K562 (cell line): ENCODE results near the gene SLC19A2. TPM values are rescaled to one million over a fixed set of nuclear protein-coding genes. Genes with fewer than 3 reads are reported as not detected.

ENCODE experiments used
- ATAC-seq: fragments of 200-7000 bp; cut with Tn5 transposase; 3 replicates; pipeline ENCODE4 v1.9.1; 2020; ENCODE audit warnings: moderate library complexity
- BruUV-seq: library from RNA; stranded (reverse); fragments of 400-500 nt; replicated peaks from 2 replicates; lab custom pipeline; 2021; lab: Mats Ljungman, UMichigan
- CTCF ChIA-PET: fragments of 300-600 bp; formaldehyde crosslinking; extraction: SDS; loops from one replicate; lab custom pipeline; 2021; ENCODE audit warnings: low intra/inter-chr PET ratio; lab: Yijun Ruan, JAX
- POLR2A ChIA-PET: fragments of 300-600, 350-650 bp; sonication (Branson Sonifier 250); formaldehyde crosslinking; extraction: SDS; loops from one replicate; lab custom pipeline; 2021; ENCODE audit warnings: antibody characterized with exemption, inconsistent platforms; lab: Yijun Ruan, JAX
- DNase-seq, 4 experiments: peaks; one replicate each; pipeline versions ENCODE4 v3.0.0 to v3.0.0-alpha.2; 2011 to 2018; ENCODE audit warnings: low spot score in 3 of 4, mixed read lengths in 3 of 4; ENCODE audit errors: extremely low read depth in 1 of 4
- FAIRE-seq: peaks from 2 replicates; lab custom pipeline; 2011; peaks lifted over from hg19 to GRCh38; lab: Jason Lieb, UNC
- H2AFZ ChIP-seq: 2 replicates; pipeline ENCODE4 v1.6.0; 2011; ENCODE audit warnings: low read depth, low read length, control low read depth, inconsistent platforms
- H3K27ac ChIP-seq: fragments of 200-600 bp; 3 replicates; pipeline ENCODE4 v1.8.0; 2011; ENCODE audit warnings: low read depth, mild to moderate bottlenecking, control low read depth, inconsistent platforms, low read length, moderate library complexity, mixed read lengths; ENCODE audit errors: extremely low read depth
- H3K27me3 ChIP-seq, 2 experiments: fragments of 300-600 bp in 1 of 2; 2 replicates in 1 of 2; 3 replicates in 1 of 2; pipeline versions ENCODE4 v1.6.0 to v1.8.0; 2011; ENCODE audit warnings: inconsistent platforms in 2 of 2, low read length in 2 of 2, mild to moderate bottlenecking in 1 of 2, mixed read lengths in 1 of 2, moderate library complexity in 1 of 2; ENCODE audit not compliant: control insufficient read depth in 2 of 2, insufficient read depth in 2 of 2
- H3K36me3 ChIP-seq: fragments of 300-600 bp; 3 replicates; pipeline ENCODE4 v1.8.0; 2011; ENCODE audit warnings: mild to moderate bottlenecking, low read length, inconsistent platforms; ENCODE audit not compliant: control insufficient read depth, insufficient read depth
- H3K4me1 ChIP-seq, 2 experiments: fragments of 200-600 bp in 1 of 2; replicated peaks in 1 of 2; 2 replicates in 1 of 2; 3 replicates in 1 of 2; pipeline versions ENCODE4 v1.5.1 to v1.8.0; 2011; ENCODE audit warnings: inconsistent platforms in 2 of 2, low read length in 2 of 2, mild to moderate bottlenecking in 1 of 2, mixed read lengths in 1 of 2, moderate library complexity in 1 of 2; ENCODE audit not compliant: control insufficient read depth in 2 of 2, insufficient read depth in 2 of 2
- H3K4me2 ChIP-seq: 2 replicates; pipeline ENCODE4 v1.6.1; 2011; ENCODE audit warnings: low read length, control low read depth, inconsistent platforms, mixed read lengths; ENCODE audit not compliant: insufficient read depth
- H3K4me3 ChIP-seq: fragments of 200-600 bp; sonication (generic), shearing (Covaris generic); 2 replicates; pipeline ENCODE4 v1.5.1; 2016; ENCODE audit warnings: control low read depth, inconsistent platforms
- H3K79me2 ChIP-seq: fragments of 200-600 bp; 3 replicates; pipeline ENCODE4 v1.8.0; 2011; ENCODE audit warnings: low read length, inconsistent platforms; ENCODE audit not compliant: control insufficient read depth, insufficient read depth
- H3K9ac ChIP-seq, 2 experiments: 2 replicates each; pipeline versions ENCODE4 v1.6.0 to v1.6.1; 2011; ENCODE audit warnings: low read depth in 2 of 2, low read length in 2 of 2, control low read depth in 1 of 2, inconsistent platforms in 1 of 2, mild to moderate bottlenecking in 1 of 2, mixed read lengths in 1 of 2; ENCODE audit not compliant: insufficient read depth in 1 of 2
- H3K9me1 ChIP-seq: one replicate; pipeline ENCODE4 v1.6.0; 2011; ENCODE audit warnings: inconsistent platforms, mild to moderate bottlenecking, low read length, moderate library complexity; ENCODE audit not compliant: control insufficient read depth, insufficient read depth
- H3K9me3 ChIP-seq: replicated peaks from 2 replicates; pipeline ENCODE4 v1.5.1; 2011; ENCODE audit warnings: low read depth, low read length, inconsistent platforms; ENCODE audit not compliant: control insufficient read depth, insufficient read depth
- H4K20me1 ChIP-seq: replicated peaks from 2 replicates; pipeline ENCODE4 v1.6.1; 2011; ENCODE audit warnings: low read length, inconsistent platforms, mixed read lengths; ENCODE audit not compliant: control insufficient read depth, insufficient read depth
- ARID1B ChIP-seq: fragments of 450-650 bp; IDR thresholded peaks from 2 replicates; pipeline ENCODE4 v1.6.1; 2016; ENCODE audit warnings: antibody characterized with exemption, mild to moderate bottlenecking, inconsistent platforms
- CHD1 ChIP-seq: fragments of 200-600 bp; sonication (generic); IDR thresholded peaks from one replicate; pipeline ENCODE4 v1.6.1; 2012; ENCODE audit warnings: mild to moderate bottlenecking, moderate library complexity, low read length, inconsistent platforms
- ETV1 ChIP-seq: fragments of 450-650 bp; conservative IDR thresholded peaks from 2 replicates; pipeline ENCODE4 v1.6.1; 2016; ENCODE audit warnings: missing genetic modification characterization, control low read depth, low read depth, missing compliant biosample characterization
- GTF2A2 ChIP-seq: IDR thresholded peaks from 2 replicates; pipeline ENCODE4 v1.6.1; 2016; ENCODE audit warnings: mild to moderate bottlenecking, missing genetic modification characterization, missing compliant biosample characterization
- HDGF ChIP-seq: fragments of 450-650 bp; IDR thresholded peaks from 2 replicates; pipeline ENCODE4 v1.6.1; 2016
- NEUROD1 ChIP-seq: fragments of 150-350 bp; IDR thresholded peaks from 2 replicates; pipeline ENCODE4 v1.6.1; 2014; ENCODE audit warnings: borderline replicate concordance, low read length, low read depth; ENCODE audit not compliant: partially characterized antibody
- NR2C1 ChIP-seq, 2 experiments: fragments of 450-650 bp; IDR thresholded peaks; 2 replicates each; pipeline ENCODE4 v1.6.1; 2017; ENCODE audit warnings: mild to moderate bottlenecking in 2 of 2, antibody characterized with exemption in 1 of 2, inconsistent platforms in 1 of 2, missing compliant biosample characterization in 1 of 2, missing genetic modification characterization in 1 of 2
- RBM39 ChIP-seq: fragments of 200-400 bp; formaldehyde crosslinking; optimal IDR thresholded peaks from 2 replicates; pipeline ENCODE3; 2018; ENCODE audit warnings: low read depth, low read length
- UBTF ChIP-seq, 2 experiments: IDR thresholded peaks; 2 replicates each; pipeline ENCODE4 v1.6.1; 2012; ENCODE audit warnings: improper control_type of control experiment in 2 of 2, low read depth in 2 of 2, low read length in 2 of 2, borderline replicate concordance in 1 of 2
- ZBTB49 ChIP-seq: sonication (generic); formaldehyde crosslinking; IDR thresholded peaks from 2 replicates; pipeline ENCODE4 v1.8.0; 2022; ENCODE audit warnings: missing genetic modification reagents, mild to moderate bottlenecking, borderline replicate concordance
- ZNF24 ChIP-seq: fragments of 450-650 bp; IDR thresholded peaks from 2 replicates; pipeline ENCODE4 v1.6.1; 2016
- ZNF280A ChIP-seq: fragments of 450-650 bp; IDR thresholded peaks from 2 replicates; pipeline ENCODE4 v1.6.1; 2018; ENCODE audit warnings: mild to moderate bottlenecking, low read depth; ENCODE audit not compliant: partially characterized antibody
- ZNF398 ChIP-seq: fragments of 250-450 bp; sonication (Bioruptor Pico); IDR thresholded peaks from 2 replicates; pipeline ENCODE4 v1.8.0; 2021; ENCODE audit warnings: moderate library complexity, mild to moderate bottlenecking, inconsistent platforms
- WGBS: fragments of 100-300 bp; shearing (Covaris generic); methylation state at CpG from one replicate; pipeline ENCODE4 v1.1.6; 2016; ENCODE audit warnings: low coverage, mixed read lengths; ENCODE audit not compliant: insufficient coverage; ENCODE audit errors: missing lambda C conversion rate; 5-methylcytosine and 5-hydroxymethylcytosine counted together
- in situ Hi-C: fragments of 300-500 bp; cut with MboI; formaldehyde crosslinking; loops from 4 replicates; pipeline ENCODE4 v1.15.0; 2018; ENCODE audit warnings: inconsistent platforms, mixed read lengths
- intact Hi-C: fragments of 100-400 bp; cut with micrococcal nuclease; formaldehyde crosslinking; loops from 2 replicates; pipeline ENCODE4 v1.14.2; 2022
- polyA plus RNA-seq, 8 experiments: library from polyadenylated mRNA; depleted of rRNA in 4 of 8; stranded (reverse) in 5 of 8; unstranded in 3 of 8; fragments of >200 nt; fragmentation: Nextera tagmentation in 2 of 8; fragmentation: Illumina TruSeq in 1 of 8; extraction: Ambion mirVana in 2 of 8; extraction: Trizol in 1 of 8; gene quantifications; 2 replicates each; pipeline versions ENCODE4 v1.2.1 to v1.2.3, GENCODE V29; 2011 to 2014; ENCODE audit warnings: inconsistent platforms in 1 of 8, missing spikeins in 1 of 8
- total RNA-seq, 7 experiments: library from RNA; depleted of rRNA in 6 of 7; stranded (reverse); fragments of >200 nt in 6 of 7; fragmentation: Illumina TruSeq in 2 of 7; extraction: Trizol in 2 of 7; gene quantifications; 2 replicates each; pipeline versions ENCODE4 v1.2.1 to v1.2.3, GENCODE V29; 2011 to 2021; ENCODE audit warnings: low replicate concordance in 1 of 7

SLC19A2 gene
- total and polyA plus RNA-seq, 9 of the 15 experiments (the other 6 are each of a cell fraction or from before 2014, with no cell fraction given), result 7.4 to 42.8 (median 19.2) TPM

- BruUV-seq, result no TSS peak
- ChIA-PET POLR2A (interaction anchor here (0.6 to 1.0 kb wide), 2 partner anchors 10 to 48 kb away, joined by 3 to 4 read pairs; partner anchors contain the start of gene SLC19A2), CTCF (no interaction called here)
- ATAC-seq (no peak), DNase-seq (no peak), FAIRE-seq (no peak)
- Histone ChIP-seq H3K9ac (no peak overlapping the region), H4K20me1 (no peaks in the 10 kb centered on the region), H3K9me1 (no peaks in the 10 kb centered on the region), H3K36me3 (peaks cover 36% of the 10 kb centered on the region), H3K4me3 (no peak overlapping the region), H3K79me2 (peaks cover 35% of the 10 kb centered on the region), H3K4me2 (no peak overlapping the region), H3K9me3 (no peaks in the 10 kb centered on the region), H2AFZ (no peak overlapping the region), H3K27ac (no peak overlapping the region), H3K27me3 (no peaks in the 10 kb centered on the region), H3K4me1 (peaks cover 5 to 8% of the 10 kb centered on the region in 2 experiments; a peak in 2 of 5 replicates)
- in situ Hi-C loops, result no loop called here
- 94% methylated on average over 3 of the region's 3 CpGs for WGBS
- intact Hi-C loops, result no loop called here
- TF ChIP-seq NR2C1 (IDR thresholded peaks at IDR 0.05), result no peak
- no peak for TF ChIP-seq NR2C1 (tag; IDR thresholded peaks at IDR 0.05)
- TF ChIP-seq ETV1, result no peak
- no peak for TF ChIP-seq CHD1
- no peak for TF ChIP-seq HDGF
- no peak for TF ChIP-seq NEUROD1
- TF ChIP-seq ZBTB49 (CRISPR knock-in tag), result no peak
- TF ChIP-seq GTF2A2, result no peak
- no peak for TF ChIP-seq ZNF24
- TF ChIP-seq ZNF398 (CRISPR knock-in tag), result no peak
- no peak for TF ChIP-seq ZNF280A
- TF ChIP-seq ARID1B, result no peak
- no peak for TF ChIP-seq UBTF (IDR thresholded peaks at IDR 0.05; ENCODE audit: borderline replicate concordance in 1 of 2, low read depth in 2 of 2, low read length in 2 of 2)
- TF ChIP-seq RBM39, result no peak
Observed at GRCh38 chr1:169475806-169476387, 9.8 kb downstream of the SLC19A2 start.
